DOHH2 (cell line): ENCODE results near the gene TIGD7.

Experiments used
- H3F3A ChIP-seq: fragments of 200-600 bp; sonication (generic), shearing (Covaris generic); 2 replicates; pipeline ENCODE4 v1.6.0; 2016; ENCODE audit warnings: antibody characterized with exemption, mild to moderate bottlenecking; ENCODE audit not compliant: control insufficient read depth, insufficient read depth
- H3K27ac ChIP-seq: fragments of 200-600 bp; sonication (generic); 2 replicates; pipeline ENCODE4 v1.5.1; 2014; ENCODE audit warnings: low read depth, mild to moderate bottlenecking, low read length, moderate library complexity
- H3K27me3 ChIP-seq: fragments of 200-600 bp; sonication (generic); 2 replicates; pipeline ENCODE4 v1.6.1; 2014; ENCODE audit warnings: mild to moderate bottlenecking, low read length, mixed read lengths; ENCODE audit not compliant: control insufficient read depth
- H3K36me3 ChIP-seq: fragments of 200-600 bp; sonication (generic); 2 replicates; pipeline ENCODE4 v1.6.1; 2014; ENCODE audit warnings: mild to moderate bottlenecking, low read length, moderate library complexity, mixed read lengths; ENCODE audit not compliant: control insufficient read depth
- H3K4me1 ChIP-seq: fragments of 200-600 bp; sonication (generic); 2 replicates; pipeline ENCODE4 v1.6.1; 2014; ENCODE audit warnings: mild to moderate bottlenecking, low read length, mixed read lengths; ENCODE audit not compliant: control insufficient read depth
- H3K4me2 ChIP-seq: fragments of 200-600 bp; sonication (generic); 2 replicates; pipeline ENCODE4 v1.6.0; 2014; ENCODE audit warnings: mild to moderate bottlenecking, low read length, moderate library complexity
- H3K4me3 ChIP-seq: fragments of 200-600 bp; sonication (generic); 2 replicates; pipeline ENCODE4 v1.5.1; 2014; ENCODE audit warnings: mild to moderate bottlenecking, low read length, mixed read lengths
- H3K79me2 ChIP-seq: fragments of 200-600 bp; sonication (generic); 2 replicates; pipeline ENCODE4 v1.6.1; 2014; ENCODE audit warnings: mild to moderate bottlenecking, low read length, mixed read lengths; ENCODE audit not compliant: control insufficient read depth
- H3K9me2 ChIP-seq: fragments of 200-600 bp; sonication (generic); replicated peaks from 2 replicates; pipeline ENCODE4 v1.6.1; 2014; ENCODE audit warnings: mild to moderate bottlenecking, low read length, mixed read lengths; ENCODE audit not compliant: control insufficient read depth
- H3K9me3 ChIP-seq: fragments of 200-600 bp; sonication (generic); 2 replicates; pipeline ENCODE4 v1.6.1; 2014; ENCODE audit warnings: antibody characterized with exemption, low read length, mixed read lengths; ENCODE audit not compliant: control insufficient read depth, insufficient read depth
- H4K20me1 ChIP-seq: fragments of 200-600 bp; sonication (generic); 2 replicates; pipeline ENCODE4 v1.6.0; 2014; ENCODE audit warnings: low read depth, mild to moderate bottlenecking, antibody characterized with exemption, low read length, moderate library complexity; ENCODE audit not compliant: control insufficient read depth, insufficient read depth
- EZH2phosphoT487 ChIP-seq: fragments of 200-600 bp; sonication (generic); IDR thresholded peaks from 2 replicates; pipeline ENCODE4 v1.6.1; 2017; ENCODE audit warnings: borderline replicate concordance, mild to moderate bottlenecking, antibody characterized with exemption, low read length, moderate library complexity, mixed read lengths
- TF ChIP-seq, protein P1 (sequence below): fragments of 200-600 bp; sonication (generic); IDR thresholded peaks from one replicate; pipeline ENCODE4 v1.5.1; 2014; ENCODE audit warnings: antibody characterized with exemption, mild to moderate bottlenecking, low read depth, low read length; ENCODE audit not compliant: poor library complexity, severe bottlenecking

The TIGD7 gene, protein sequence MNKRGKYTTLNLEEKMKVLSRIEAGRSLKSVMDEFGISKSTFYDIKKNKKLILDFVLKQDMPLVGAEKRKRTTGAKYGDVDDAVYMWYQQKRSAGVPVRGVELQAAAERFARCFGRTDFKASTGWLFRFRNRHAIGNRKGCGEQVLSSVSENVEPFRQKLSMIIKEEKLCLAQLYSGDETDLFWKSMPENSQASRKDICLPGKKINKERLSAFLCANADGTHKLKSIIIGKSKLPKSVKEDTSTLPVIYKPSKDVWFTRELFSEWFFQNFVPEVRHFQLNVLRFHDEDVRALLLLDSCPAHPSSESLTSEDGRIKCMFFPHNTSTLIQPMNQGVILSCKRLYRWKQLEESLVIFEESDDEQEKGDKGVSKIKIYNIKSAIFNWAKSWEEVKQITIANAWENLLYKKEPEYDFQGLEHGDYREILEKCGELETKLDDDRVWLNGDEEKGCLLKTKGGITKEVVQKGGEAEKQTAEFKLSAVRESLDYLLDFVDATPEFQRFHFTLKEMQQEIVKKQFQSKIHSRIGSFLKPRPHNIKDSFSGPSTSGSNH

DNA sequence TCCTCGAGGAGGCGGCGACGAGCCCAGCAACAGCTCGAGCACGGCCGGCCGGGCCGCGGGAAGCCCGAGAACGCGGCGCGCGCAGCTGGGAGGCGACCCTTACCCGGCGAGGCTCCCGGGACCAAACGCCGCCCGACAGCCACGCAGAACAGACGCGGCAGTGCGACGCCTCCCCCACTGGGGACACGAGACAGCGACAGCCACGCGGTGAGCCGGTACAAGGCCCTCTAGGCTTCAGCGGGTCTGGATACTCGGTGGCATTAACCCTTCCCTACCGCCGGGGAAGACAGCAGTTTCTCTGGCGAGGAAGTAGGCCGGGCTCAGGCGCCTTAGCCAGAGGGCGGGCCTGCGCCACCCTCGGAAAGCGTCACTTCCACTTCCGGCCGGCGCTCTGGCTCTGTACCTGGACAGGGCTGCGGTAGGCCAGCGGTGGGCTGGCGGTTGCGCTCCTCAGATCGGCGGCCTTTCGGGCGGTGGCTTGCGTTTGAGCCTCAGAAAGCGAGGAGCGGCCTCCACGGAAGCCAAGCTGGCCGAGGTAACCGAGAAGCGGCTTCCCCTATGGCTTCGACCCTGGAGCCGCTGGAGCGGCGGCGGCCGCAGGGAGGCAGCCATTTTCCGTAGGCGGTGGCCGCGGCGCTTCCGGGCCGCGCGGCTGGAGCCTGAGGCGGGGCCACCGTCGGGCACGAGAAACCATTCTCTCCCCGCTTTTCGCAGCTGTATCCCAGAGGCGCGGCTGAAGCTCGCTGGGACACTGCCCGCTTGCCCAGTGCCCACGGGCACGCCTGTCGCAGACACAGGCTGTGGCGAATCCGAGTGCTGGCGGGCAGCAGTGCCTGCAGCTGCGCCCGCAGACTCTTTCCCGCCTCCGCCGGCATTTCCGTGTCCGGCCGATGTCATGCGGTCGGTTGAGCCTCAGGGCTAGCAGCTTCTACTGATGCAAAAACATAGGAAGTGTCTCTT is at the start of gene TIGD7, which contains the start of gene ZNF75A:
Gene TIGD7, minus strand, starts transcription at position 322 of the 960 bp plus-strand sequence. CDS start 4,816 bp downstream, outside the sequence.
Gene ZNF75A, plus strand, starts transcription at position 389 of the 960 bp plus-strand sequence. CDS start 2,932 bp downstream, outside the sequence.
- H3K27me3 ChIP-seq, result no peaks in the 10 kb centered on the region
- H3K9me3 ChIP-seq, result peaks cover 32% of the 10 kb centered on the region
- peaks cover 57% of the 10 kb centered on the region for H3K36me3 ChIP-seq
- TF ChIP-seq, protein P1, sequence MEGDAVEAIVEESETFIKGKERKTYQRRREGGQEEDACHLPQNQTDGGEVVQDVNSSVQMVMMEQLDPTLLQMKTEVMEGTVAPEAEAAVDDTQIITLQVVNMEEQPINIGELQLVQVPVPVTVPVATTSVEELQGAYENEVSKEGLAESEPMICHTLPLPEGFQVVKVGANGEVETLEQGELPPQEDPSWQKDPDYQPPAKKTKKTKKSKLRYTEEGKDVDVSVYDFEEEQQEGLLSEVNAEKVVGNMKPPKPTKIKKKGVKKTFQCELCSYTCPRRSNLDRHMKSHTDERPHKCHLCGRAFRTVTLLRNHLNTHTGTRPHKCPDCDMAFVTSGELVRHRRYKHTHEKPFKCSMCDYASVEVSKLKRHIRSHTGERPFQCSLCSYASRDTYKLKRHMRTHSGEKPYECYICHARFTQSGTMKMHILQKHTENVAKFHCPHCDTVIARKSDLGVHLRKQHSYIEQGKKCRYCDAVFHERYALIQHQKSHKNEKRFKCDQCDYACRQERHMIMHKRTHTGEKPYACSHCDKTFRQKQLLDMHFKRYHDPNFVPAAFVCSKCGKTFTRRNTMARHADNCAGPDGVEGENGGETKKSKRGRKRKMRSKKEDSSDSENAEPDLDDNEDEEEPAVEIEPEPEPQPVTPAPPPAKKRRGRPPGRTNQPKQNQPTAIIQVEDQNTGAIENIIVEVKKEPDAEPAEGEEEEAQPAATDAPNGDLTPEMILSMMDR, result no peak
- TF ChIP-seq EZH2phosphoT487, result no peak
- peaks cover 30% of the 10 kb centered on the region for H3K79me2 ChIP-seq
- H3F3A ChIP-seq, result peaks cover 3% of the 10 kb centered on the region; the same call in 1 of the 2 replicates
- H4K20me1 ChIP-seq, result no peaks in the 10 kb centered on the region
- peak within 1 kb of the TSS; percentile 31 for H3K27ac ChIP-seq
- peak within 1 kb of the TSS; percentile 85 for H3K4me3 ChIP-seq
- no peaks in the 10 kb centered on the region for H3K9me2 ChIP-seq
- H3K4me1 ChIP-seq, result peaks cover 23% of the 10 kb centered on the region
- peak within 1 kb of the TSS; percentile 77 for H3K4me2 ChIP-seq

DNA sequence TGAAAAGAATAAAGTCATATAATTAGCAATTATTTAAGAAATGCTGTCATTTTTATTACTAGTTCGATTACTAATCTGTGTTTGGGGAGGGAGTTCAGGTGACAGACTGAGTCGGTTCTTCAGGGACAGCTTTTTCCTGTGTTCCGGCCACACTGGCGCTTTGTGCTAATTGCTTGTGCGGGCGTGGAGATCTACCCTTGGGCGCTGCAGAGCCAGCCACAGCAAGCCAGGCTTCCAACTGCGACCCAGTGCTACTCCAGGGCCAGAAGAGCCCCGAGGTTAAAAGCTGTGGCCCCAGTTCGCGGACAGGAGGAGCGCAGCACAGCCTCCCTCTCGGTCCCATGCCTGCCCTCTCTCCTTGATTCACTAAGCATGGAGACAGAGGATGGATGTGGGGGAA is 43.9 kb upstream of the TIGD7 start:
- TF ChIP-seq EZH2phosphoT487, result no peak
- TF ChIP-seq, protein P1, result no peak
- no peak overlapping the region for H3K4me3 ChIP-seq
- no peaks in the 10 kb centered on the region for H3K9me3 ChIP-seq
- H3K4me1 ChIP-seq, result peaks cover 9% of the 10 kb centered on the region; the same call in 1 of the 2 replicates
- no peaks in the 10 kb centered on the region for H3K9me2 ChIP-seq
- H3K27ac ChIP-seq, result no peak overlapping the region
- no peaks in the 10 kb centered on the region for H3K79me2 ChIP-seq
- no peak overlapping the region for H3K4me2 ChIP-seq
- no peaks in the 10 kb centered on the region for H3K27me3 ChIP-seq
- H3K36me3 ChIP-seq, result no peaks in the 10 kb centered on the region
- no peaks in the 10 kb centered on the region for H3F3A ChIP-seq
- H4K20me1 ChIP-seq, result no peaks in the 10 kb centered on the region

DNA sequence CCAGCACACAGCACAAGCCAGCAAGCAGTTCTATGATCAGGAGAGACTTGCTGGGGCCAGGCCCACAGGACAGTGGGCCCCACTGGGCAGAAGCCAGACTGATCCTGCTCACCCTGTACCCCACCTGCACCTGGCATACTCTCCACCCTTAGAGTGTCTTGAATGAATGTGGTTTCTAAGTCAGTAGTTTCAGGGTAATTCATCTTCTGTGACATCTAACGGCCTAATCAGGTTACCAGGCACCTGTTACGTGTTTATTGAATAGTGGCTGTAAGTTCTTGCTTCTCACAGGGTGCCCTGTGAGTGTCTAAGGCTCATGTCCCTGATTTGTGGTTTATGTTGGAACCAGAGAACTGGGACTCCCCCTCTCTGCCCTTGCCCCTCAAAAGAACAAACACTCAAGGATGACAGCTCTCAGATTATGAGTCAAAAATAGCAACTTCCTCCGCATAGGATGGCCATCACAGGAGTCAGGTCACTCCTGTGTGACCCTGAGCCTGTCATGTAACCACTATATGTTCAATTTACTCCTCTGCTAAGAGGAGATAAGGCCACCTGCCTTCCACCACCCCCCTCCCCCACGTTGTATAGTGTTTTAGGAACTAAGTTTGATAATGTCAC is 43.4 kb upstream of the TIGD7 start:
- H3K27ac ChIP-seq, result no peak overlapping the region
- H4K20me1 ChIP-seq, result no peaks in the 10 kb centered on the region
- 0 out of 2 replicates have a peak overlapping the region, but pooled peaks have one; percentile 2 for H3K4me2 ChIP-seq
- TF ChIP-seq EZH2phosphoT487, result no peak
- TF ChIP-seq, protein P1, result no peak
- H3K9me2 ChIP-seq, result no peaks in the 10 kb centered on the region
- H3K27me3 ChIP-seq, result no peaks in the 10 kb centered on the region
- no peaks in the 10 kb centered on the region for H3K9me3 ChIP-seq
- no peaks in the 10 kb centered on the region for H3F3A ChIP-seq
- no peaks in the 10 kb centered on the region for H3K36me3 ChIP-seq
- peaks cover 9% of the 10 kb centered on the region; the same call in 1 of the 2 replicates for H3K4me1 ChIP-seq
- H3K79me2 ChIP-seq, result no peaks in the 10 kb centered on the region
- H3K4me3 ChIP-seq, result no peak overlapping the region
